ENCODE results near the gene GARIN5A.

Gene GARIN5A

GRCh38 chr19:50432221-50433028 is 44.2 kb downstream of the GARIN5A start, which contains the start of gene MYBPC2:
Gene MYBPC2, plus strand, starts transcription at chr19:50432892. Its CDS starts 62 bp downstream, at chr19:50432954.
- no peak for DNase-seq

GRCh38 chr19:50431343-50432220 is 45.1 kb downstream of the GARIN5A start:
- DNase-seq, result peak; percentile 88

GRCh38 chr19:50430888-50431342 is 45.7 kb downstream of the GARIN5A start:
- no peak for DNase-seq

GRCh38 chr19:50428772-50429463 is 47.7 kb downstream of the GARIN5A start:
- DNase-seq, result no peak

- peak; percentile 42 for DNase-seq
These were observed 48.6 kb downstream of the GARIN5A start for GRCh38 chr19:50427997-50428425.

GRCh38 chr19:50427318-50427925 is 49.2 kb downstream of the GARIN5A start:
- no peak for DNase-seq

- no peak for DNase-seq
These were observed 51.1 kb downstream of the GARIN5A start for GRCh38 chr19:50425581-50425980.

- DNase-seq, result no peak
These were observed 53.2 kb downstream of the GARIN5A start for GRCh38 chr19:50423279-50424113.

GRCh38 chr19:50422397-50423278 is 54.0 kb downstream of the GARIN5A start:
- no peak for DNase-seq

- no peak for DNase-seq
These were observed 55.8 kb downstream of the GARIN5A start for GRCh38 chr19:50420808-50421207.

GRCh38 chr19:50420127-50420526 is 56.5 kb downstream of the GARIN5A start:
- no peak for DNase-seq

GRCh38 chr19:50419580-50420035 is 57.0 kb downstream of the GARIN5A start:
- no peak for DNase-seq

GRCh38 chr19:50419022-50419579 is 57.5 kb downstream of the GARIN5A start:
- DNase-seq, result no peak

GRCh38 chr19:50418176-50419021 is 58.2 kb downstream of the GARIN5A start, which contains the start of gene SPIB:
Gene SPIB, plus strand, starts transcription at chr19:50418938. Its CDS starts 25 bp downstream, at chr19:50418963.
- no peak for DNase-seq

GRCh38 chr19:50417111-50418081 is 59.3 kb downstream of the GARIN5A start:
- DNase-seq, result no peak

Measured in stimulated activated CD4-positive, alpha-beta T cell treated with anti-CD3 and anti-CD28 coated beads, Interleukin-4, amount 100 ng/mL, for 24 hours (primary cell).